DND-41 (cell line): ENCODE data around the gene CENPO.

Source experiments
- CTCF ChIP-seq: IDR thresholded peaks from 2 replicates; pipeline ENCODE4 v1.5.1; 2012; ENCODE audit warnings: borderline replicate concordance, low read length, moderate library complexity, mild to moderate bottlenecking; ENCODE audit not compliant: poor library complexity, severe bottlenecking; ENCODE audit errors: extremely low read depth
- EZH2 ChIP-seq: IDR thresholded peaks from 3 replicates; pipeline ENCODE4 v1.6.1; 2012; ENCODE audit warnings: borderline replicate concordance, low read depth, mild to moderate bottlenecking, moderate library complexity, low read length, inconsistent platforms; ENCODE audit not compliant: severe bottlenecking

GRCh38 chr2:24820175-24820513 is 26.9 kb downstream of the CENPO start:
- TF ChIP-seq EZH2 = no peak
- no peak for TF ChIP-seq CTCF
